H1 (cell line): Measurements from ENCODE around the gene DIP2C. TPM values are rescaled to one million over a fixed set of nuclear protein-coding genes. Genes with fewer than 3 reads are reported as not detected.
"Not testable (repeated sequence)": the region's sequence is repeated elsewhere in the genome, so short reads cannot be mapped to it uniquely, and the experiment has no call there.

ENCODE experiments used
- CTCF ChIA-PET: fragments of 300-600 bp; sonication (Branson Sonifier 250); formaldehyde crosslinking; loops from one replicate; lab custom pipeline; 2021; ENCODE audit not compliant: partially characterized antibody; lab: Charles Lee
- POLR2A ChIA-PET: fragments of 300-600 bp; sonication (Branson Sonifier 250); formaldehyde crosslinking; loops from one replicate; lab custom pipeline; 2021; ENCODE audit warnings: inconsistent platforms; ENCODE audit not compliant: partially characterized antibody; lab: Charles Lee
- DNase-seq, 2 experiments: peaks; one replicate each; pipeline versions ENCODE4 v3.0.0 to v3.0.0-alpha.2; 2010 to 2022; ENCODE audit warnings: low spot score in 2 of 2, low read depth in 1 of 2, mixed read lengths in 1 of 2
- FAIRE-seq: peaks from 2 replicates; lab custom pipeline; 2011; peaks lifted over from hg19 to GRCh38; lab: Jason Lieb, UNC
- H2AFZ ChIP-seq: 2 replicates; pipeline ENCODE4 v1.8.1; 2012; ENCODE audit warnings: low read length, inconsistent platforms
- H2AK5ac ChIP-seq: 2 replicates; pipeline ENCODE4 v1.6.1; 2013; ENCODE audit warnings: low read depth, low read length
- H2BK120ac ChIP-seq: replicated peaks from 2 replicates; pipeline ENCODE3; 2013; ENCODE audit warnings: low read depth, low read length, inconsistent platforms
- H2BK12ac ChIP-seq: 2 replicates; pipeline ENCODE4 v1.6.1; 2013; ENCODE audit warnings: low read depth, low read length
- H2BK15ac ChIP-seq: 2 replicates; pipeline ENCODE4 v1.6.1; 2013; ENCODE audit warnings: low read length
- H2BK20ac ChIP-seq: 2 replicates; pipeline ENCODE4 v1.6.1; 2013; ENCODE audit warnings: low read length
- H2BK5ac ChIP-seq: 2 replicates; pipeline ENCODE4 v1.6.1; 2013; ENCODE audit warnings: low read depth, low read length
- H3K14ac ChIP-seq: 2 replicates; pipeline ENCODE4 v1.6.1; 2013; ENCODE audit warnings: inconsistent platforms; ENCODE audit not compliant: insufficient read length
- H3K18ac ChIP-seq: 2 replicates; pipeline ENCODE4 v1.6.1; 2013; ENCODE audit warnings: low read length; ENCODE audit errors: extremely low read depth
- H3K23ac ChIP-seq: 2 replicates; pipeline ENCODE4 v1.6.1; 2013; ENCODE audit warnings: inconsistent platforms; ENCODE audit not compliant: insufficient read length
- H3K23me2 ChIP-seq: 2 replicates; pipeline ENCODE4 v1.6.1; 2013; ENCODE audit warnings: low read depth, low read length
- H3K27ac ChIP-seq: 2 replicates; pipeline ENCODE4 v1.6.1; 2011; ENCODE audit warnings: low read depth, low read length, inconsistent platforms
- H3K27me3 ChIP-seq, 4 experiments: replicated peaks in 1 of 4; 1 replicate in 1 of 4; 2 replicates in 3 of 4; pipeline versions ENCODE4 v1.6.1 to v1.8.1; 2011 to 2013; ENCODE audit warnings: low read length in 3 of 4, mild to moderate bottlenecking in 3 of 4, inconsistent platforms in 2 of 4, mixed read lengths in 2 of 4, moderate library complexity in 1 of 4; ENCODE audit not compliant: control insufficient read depth in 3 of 4, insufficient read depth in 3 of 4; ENCODE audit errors: extremely low read depth in 1 of 4
- H3K36me3 ChIP-seq, 4 experiments: 2 replicates each; pipeline versions ENCODE4 v1.6.1 to v1.8.1; 2011 to 2013; ENCODE audit warnings: mild to moderate bottlenecking in 4 of 4, low read length in 3 of 4, moderate library complexity in 2 of 4, control low read depth in 1 of 4, inconsistent platforms in 1 of 4; ENCODE audit not compliant: insufficient read depth in 4 of 4, control insufficient read depth in 2 of 4
- H3K4ac ChIP-seq: replicated peaks from 2 replicates; pipeline ENCODE3; 2013; ENCODE audit warnings: low read length, low read depth, mixed read lengths, inconsistent platforms; ENCODE audit not compliant: insufficient read length
- H3K4me1 ChIP-seq, 4 experiments: replicated peaks in 1 of 4; 1 replicate in 1 of 4; 2 replicates in 3 of 4; pipeline versions ENCODE4 v1.6.1 to v1.8.1; 2011 to 2013; ENCODE audit warnings: low read length in 3 of 4, inconsistent platforms in 2 of 4, mixed read lengths in 1 of 4; ENCODE audit not compliant: insufficient read depth in 4 of 4, control insufficient read depth in 3 of 4
- H3K4me2 ChIP-seq, 2 experiments: 2 replicates each; pipeline versions ENCODE4 v1.6.1 to v1.8.1; 2011 to 2013; ENCODE audit warnings: low read depth in 2 of 2, low read length in 2 of 2, control low read depth in 1 of 2, inconsistent platforms in 1 of 2, mild to moderate bottlenecking in 1 of 2; ENCODE audit not compliant: insufficient read depth in 1 of 2
- H3K4me3 ChIP-seq, 4 experiments: fragments of 200-600, 300-600 bp in 1 of 4; sonication (generic), shearing (Covaris generic), sonication (Bioruptor Twin) in 1 of 4; 2 replicates each; pipeline versions ENCODE4 v1.5.1 to v1.8.1; 2011 to 2016; ENCODE audit warnings: low read length in 4 of 4, low read depth in 3 of 4, control low read depth in 2 of 4, inconsistent platforms in 2 of 4, mild to moderate bottlenecking in 2 of 4, mixed read lengths in 1 of 4, moderate library complexity in 1 of 4; ENCODE audit not compliant: insufficient read depth in 2 of 4; ENCODE audit errors: extremely low read depth in 1 of 4
- H3K56ac ChIP-seq: replicated peaks from 2 replicates; pipeline ENCODE3; 2013; ENCODE audit warnings: low read depth, mild to moderate bottlenecking, mixed read lengths, low read length, inconsistent platforms; ENCODE audit not compliant: insufficient read length
- H3K79me1 ChIP-seq: 2 replicates; pipeline ENCODE4 v1.6.1; 2013; ENCODE audit warnings: low read depth, low read length, control low read depth
- H3K79me2 ChIP-seq, 2 experiments: 2 replicates each; pipeline versions ENCODE4 v1.6.1 to v1.8.1; 2012 to 2013; ENCODE audit warnings: low read length in 2 of 2, mild to moderate bottlenecking in 2 of 2, inconsistent platforms in 1 of 2; ENCODE audit not compliant: insufficient read depth in 2 of 2, control insufficient read depth in 1 of 2
- H3K9ac ChIP-seq, 4 experiments: replicated peaks in 1 of 4; 1 replicate in 1 of 4; 2 replicates in 3 of 4; pipeline versions ENCODE4 v1.6.1 to v1.8.1; 2011 to 2013; ENCODE audit warnings: low read depth in 3 of 4, low read length in 3 of 4, control low read depth in 2 of 4, mild to moderate bottlenecking in 2 of 4, moderate library complexity in 2 of 4, inconsistent platforms in 1 of 4; ENCODE audit errors: extremely low read depth in 1 of 4
- H3K9me3 ChIP-seq, 2 experiments: 2 replicates each; pipeline versions ENCODE4 v1.6.1 to v1.8.1; 2012 to 2013; ENCODE audit warnings: mild to moderate bottlenecking in 2 of 2, moderate library complexity in 2 of 2, control low read depth in 1 of 2, inconsistent platforms in 1 of 2, low read depth in 1 of 2, low read length in 1 of 2, mixed read lengths in 1 of 2; ENCODE audit not compliant: insufficient read depth in 2 of 2
- H4K20me1 ChIP-seq, 2 experiments: replicated peaks in 1 of 2; 2 replicates each; pipeline versions ENCODE3 to v1.8.1; 2011 to 2013; ENCODE audit warnings: inconsistent platforms in 2 of 2, low read length in 2 of 2, mild to moderate bottlenecking in 1 of 2; ENCODE audit not compliant: insufficient read depth in 2 of 2, control insufficient read depth in 1 of 2
- H4K5ac ChIP-seq: 2 replicates; pipeline ENCODE4 v1.6.1; 2013; ENCODE audit warnings: low read length, low read depth, mixed read lengths, inconsistent platforms; ENCODE audit not compliant: insufficient read length
- H4K8ac ChIP-seq: 2 replicates; pipeline ENCODE4 v1.8.0; 2013; ENCODE audit warnings: mild to moderate bottlenecking, moderate library complexity, low read length, inconsistent platforms; ENCODE audit not compliant: insufficient read depth; ENCODE audit errors: extremely low read depth
- H4K91ac ChIP-seq: replicated peaks from 2 replicates; pipeline ENCODE3; 2013; ENCODE audit warnings: low read length, mixed read lengths, inconsistent platforms; ENCODE audit not compliant: insufficient read length
- WGBS, 2 experiments: shearing (Covaris generic) in 1 of 2; methylation state at CpG; one replicate each; pipeline versions ENCODE4 v1.1.6 to v1.1.7; 2013 to 2015; ENCODE audit warnings: low lambda C conversion rate in 2 of 2, mixed read lengths in 2 of 2, inconsistent platforms in 1 of 2, low coverage in 1 of 2, missing lambda C conversion rate in 1 of 2; ENCODE audit not compliant: insufficient replicate concordance in 2 of 2, insufficient coverage in 1 of 2, insufficient read length in 1 of 2; ENCODE audit errors: extremely low coverage in 1 of 2, missing lambda C conversion rate in 1 of 2; 5-methylcytosine and 5-hydroxymethylcytosine counted together
- polyA plus RNA-seq, 7 experiments: library from polyadenylated mRNA; depleted of rRNA in 3 of 7; stranded (reverse) in 5 of 7; unstranded in 2 of 7; fragments of >200 nt in 5 of 7; fragments of 200-250 nt in 2 of 7; gene quantifications; 1 replicate in 5 of 7; 2 replicates in 1 of 7; 4 replicates in 1 of 7; pipeline versions ENCODE4 v1.2.1 to v1.2.3, GENCODE V29; 2011 to 2013; ENCODE audit warnings: missing spikeins in 2 of 7, mixed read lengths in 2 of 7
- total RNA-seq: library from RNA; stranded (reverse); fragmentation: NEBNext Ultra II Directional; extraction: Animal tissue kit (Norgen Biotek cat#: 25700); gene quantifications from 2 replicates; pipeline ENCODE4 v1.2.1, GENCODE V29; 2021

The DIP2C gene
- total and polyA plus RNA-seq, 2 of the 8 experiments (the other 6 are each of a cell fraction or from before 2014, with no cell fraction given), result 3.8 to 9.3 TPM

- not testable (repeated sequence) for H3K79me2 ChIP-seq
Observed at GRCh38 chr10:632807-633177, 56.7 kb downstream of the DIP2C start.

GRCh38 chr10:632155-632806 lies 57.2 kb downstream of the DIP2C start:
- H3K23ac ChIP-seq, H3K14ac ChIP-seq, H2BK5ac ChIP-seq, H3K27me3 ChIP-seq, H3K79me2 ChIP-seq, DNase-seq, POLR2A ChIA-PET, H3K36me3 ChIP-seq, H2BK15ac ChIP-seq, H3K18ac ChIP-seq, H3K4me2 ChIP-seq, H4K8ac ChIP-seq, H4K20me1 ChIP-seq, CTCF ChIA-PET, H2AFZ ChIP-seq, H3K4ac ChIP-seq, H2BK12ac ChIP-seq, H3K27ac ChIP-seq, H2BK20ac ChIP-seq, H3K23me2 ChIP-seq, H3K4me3 ChIP-seq, H4K5ac ChIP-seq, H3K9me3 ChIP-seq, H3K4me1 ChIP-seq, H2BK120ac ChIP-seq, FAIRE-seq, H2AK5ac ChIP-seq, H3K9ac ChIP-seq, H3K56ac ChIP-seq, H4K91ac ChIP-seq: not testable (repeated sequence)
- H3K79me1 ChIP-seq, result peaks cover 12% of the 10 kb centered on the region
- WGBS, 2 experiments, result 96% methylated on average over 18 of the region's 51 CpGs; no CpG with 5 or more reads in 1 of the 2 experiments

More at GRCh38 chr10:632807-633177, 56.7 kb downstream of the DIP2C start:
- H3K23ac ChIP-seq, H3K4me3 ChIP-seq, H4K91ac ChIP-seq, H3K4ac ChIP-seq, H2AK5ac ChIP-seq, H3K27me3 ChIP-seq, H3K9me3 ChIP-seq, H3K36me3 ChIP-seq, H4K8ac ChIP-seq, H3K4me2 ChIP-seq, DNase-seq, CTCF ChIA-PET, H3K27ac ChIP-seq, H2AFZ ChIP-seq, H3K56ac ChIP-seq, H3K14ac ChIP-seq, H3K9ac ChIP-seq, H2BK120ac ChIP-seq, H3K18ac ChIP-seq, H2BK15ac ChIP-seq, FAIRE-seq, POLR2A ChIA-PET, H2BK20ac ChIP-seq, H2BK5ac ChIP-seq, H3K4me1 ChIP-seq, H3K23me2 ChIP-seq, H2BK12ac ChIP-seq, H4K5ac ChIP-seq: not testable (repeated sequence)
- H4K20me1 ChIP-seq, result peaks cover 7 to 11% of the 10 kb centered on the region in 2 experiments
- WGBS, 2 experiments, result 93% methylated on average over 10 of the region's 21 CpGs; no CpG with 5 or more reads in 1 of the 2 experiments
- H3K79me1 ChIP-seq, result peaks cover 14% of the 10 kb centered on the region
